Measurements from ENCODE around the gene PPP1R27. TPM values are rescaled to one million over a fixed set of nuclear protein-coding genes. Genes with fewer than 3 reads are reported as not detected.

The PPP1R27 gene
- total RNA-seq, 2 donors from 2014 or later: 1.6 TPM; not detected in 1

DNA sequence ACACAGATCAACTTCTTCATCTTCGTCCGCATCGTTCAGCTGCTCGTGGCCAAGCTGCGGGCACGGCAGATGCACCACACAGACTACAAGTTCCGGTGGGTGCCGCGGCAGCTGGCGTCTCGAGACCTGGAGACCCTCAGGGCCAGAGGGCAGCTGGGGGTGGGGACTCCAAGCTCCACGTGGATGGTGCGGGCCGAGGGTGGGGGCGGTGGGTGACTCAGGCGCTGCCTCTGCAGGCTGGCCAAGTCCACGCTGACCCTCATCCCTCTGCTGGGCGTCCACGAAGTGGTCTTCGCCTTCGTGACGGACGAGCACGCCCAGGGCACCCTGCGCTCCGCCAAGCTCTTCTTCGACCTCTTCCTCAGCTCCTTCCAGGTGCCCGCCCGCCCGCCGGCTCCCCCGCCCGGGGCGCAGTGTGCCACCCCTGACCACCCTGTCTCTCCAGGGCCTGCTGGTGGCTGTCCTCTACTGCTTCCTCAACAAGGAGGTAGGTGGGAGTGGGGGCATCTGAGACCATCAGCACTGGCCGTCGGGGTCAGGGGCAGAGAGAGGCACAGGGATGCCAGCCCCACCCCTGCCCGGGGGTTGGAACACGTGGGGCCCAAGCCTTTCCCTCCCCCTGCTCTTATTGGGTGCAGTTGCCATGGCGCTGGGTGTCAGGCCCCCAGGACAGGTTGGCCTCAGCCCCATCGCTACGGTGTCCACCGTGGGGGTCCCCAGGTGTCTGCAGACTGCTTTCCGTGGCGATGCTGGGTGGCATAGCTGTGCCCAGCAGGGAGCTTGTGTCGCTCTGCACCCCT is 22.1 kb downstream of the PPP1R27 start:
- intact Hi-C loops (cut with DNase I): no loop called here
- H3K4me3 ChIP-seq: no peak overlapping the region

DNA sequence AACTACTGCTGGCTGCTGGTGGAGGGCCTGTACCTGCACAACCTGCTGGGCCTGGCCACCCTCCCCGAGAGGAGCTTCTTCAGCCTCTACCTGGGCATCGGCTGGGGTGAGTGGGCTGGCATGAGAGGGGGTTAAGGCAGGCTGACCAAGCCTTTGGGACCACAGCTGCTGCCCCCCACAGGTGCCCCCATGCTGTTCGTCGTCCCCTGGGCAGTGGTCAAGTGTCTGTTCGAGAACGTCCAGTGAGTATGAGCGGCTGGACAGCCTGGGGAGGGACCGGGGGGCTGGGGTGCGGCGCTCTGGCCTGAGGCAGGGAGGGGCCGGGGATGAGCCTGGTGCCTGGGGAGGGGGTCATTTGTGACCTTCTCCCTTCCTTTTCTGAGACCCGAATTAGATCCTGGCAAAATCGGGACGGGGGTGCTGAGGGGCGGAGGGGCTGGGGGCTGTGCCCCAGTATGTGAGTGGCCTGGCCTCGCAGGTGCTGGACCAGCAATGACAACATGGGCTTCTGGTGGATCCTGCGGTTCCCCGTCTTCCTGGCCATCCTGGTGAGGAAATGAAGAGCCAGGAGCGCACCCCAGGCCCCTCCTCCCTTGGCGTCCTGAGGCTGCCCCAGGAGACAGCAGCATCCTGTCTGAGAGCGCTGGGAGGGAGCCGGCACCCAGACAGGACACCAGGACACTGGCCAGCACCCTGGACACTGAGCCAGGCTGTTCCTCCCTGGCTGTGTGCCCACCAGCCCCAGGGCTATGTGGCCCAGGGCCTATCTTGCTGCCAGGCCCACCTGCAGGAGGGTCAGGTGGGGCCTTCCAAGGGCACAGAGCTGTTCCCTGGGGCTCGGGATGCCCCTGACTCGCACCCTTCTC is 22.9 kb downstream of the PPP1R27 start:
- Histone ChIP-seq H3K4me3 (no peak overlapping the region), H3K27ac (no peak overlapping the region), H3K36me3 (no peaks in the 10 kb centered on the region), H3K4me1 (replicated peaks) (no peaks in the 10 kb centered on the region), H3K27me3 (replicated peaks; ENCODE audit: insufficient read depth) (no peaks in the 10 kb centered on the region), H3K9me3 (no peaks in the 10 kb centered on the region)
- TF ChIP-seq POLR2A (IDR thresholded peaks at IDR 0.05): no peak
- no peak for TF ChIP-seq POLR2AphosphoS5 (IDR thresholded peaks at IDR 0.05)
- TF ChIP-seq, protein P1, sequence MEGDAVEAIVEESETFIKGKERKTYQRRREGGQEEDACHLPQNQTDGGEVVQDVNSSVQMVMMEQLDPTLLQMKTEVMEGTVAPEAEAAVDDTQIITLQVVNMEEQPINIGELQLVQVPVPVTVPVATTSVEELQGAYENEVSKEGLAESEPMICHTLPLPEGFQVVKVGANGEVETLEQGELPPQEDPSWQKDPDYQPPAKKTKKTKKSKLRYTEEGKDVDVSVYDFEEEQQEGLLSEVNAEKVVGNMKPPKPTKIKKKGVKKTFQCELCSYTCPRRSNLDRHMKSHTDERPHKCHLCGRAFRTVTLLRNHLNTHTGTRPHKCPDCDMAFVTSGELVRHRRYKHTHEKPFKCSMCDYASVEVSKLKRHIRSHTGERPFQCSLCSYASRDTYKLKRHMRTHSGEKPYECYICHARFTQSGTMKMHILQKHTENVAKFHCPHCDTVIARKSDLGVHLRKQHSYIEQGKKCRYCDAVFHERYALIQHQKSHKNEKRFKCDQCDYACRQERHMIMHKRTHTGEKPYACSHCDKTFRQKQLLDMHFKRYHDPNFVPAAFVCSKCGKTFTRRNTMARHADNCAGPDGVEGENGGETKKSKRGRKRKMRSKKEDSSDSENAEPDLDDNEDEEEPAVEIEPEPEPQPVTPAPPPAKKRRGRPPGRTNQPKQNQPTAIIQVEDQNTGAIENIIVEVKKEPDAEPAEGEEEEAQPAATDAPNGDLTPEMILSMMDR (IDR thresholded peaks at IDR 0.05): no peak
- no peak for DNase-seq (ENCODE audit: low spot score)
- intact Hi-C loops (cut with DNase I): no loop called here
- WGBS: 80% methylated on average over 22 of the region's 24 CpGs

More for the DNA sequence above, 22.1 kb downstream of the PPP1R27 start:
- H3K27ac ChIP-seq: no peak overlapping the region
- H3K9me3 ChIP-seq: no peaks in the 10 kb centered on the region
- no peaks in the 10 kb centered on the region for H3K27me3 ChIP-seq (replicated peaks; ENCODE audit: insufficient read depth)
- 90% methylated on average over 35 of the region's 45 CpGs for WGBS
- H3K4me1 ChIP-seq (replicated peaks): no peaks in the 10 kb centered on the region
- H3K36me3 ChIP-seq: no peaks in the 10 kb centered on the region
- no peak for DNase-seq (ENCODE audit: low spot score)
- TF ChIP-seq POLR2A (IDR thresholded peaks at IDR 0.05): no peak
- TF ChIP-seq, protein P1 (IDR thresholded peaks at IDR 0.05): no peak
- no peak for TF ChIP-seq POLR2AphosphoS5 (IDR thresholded peaks at IDR 0.05)

DNA sequence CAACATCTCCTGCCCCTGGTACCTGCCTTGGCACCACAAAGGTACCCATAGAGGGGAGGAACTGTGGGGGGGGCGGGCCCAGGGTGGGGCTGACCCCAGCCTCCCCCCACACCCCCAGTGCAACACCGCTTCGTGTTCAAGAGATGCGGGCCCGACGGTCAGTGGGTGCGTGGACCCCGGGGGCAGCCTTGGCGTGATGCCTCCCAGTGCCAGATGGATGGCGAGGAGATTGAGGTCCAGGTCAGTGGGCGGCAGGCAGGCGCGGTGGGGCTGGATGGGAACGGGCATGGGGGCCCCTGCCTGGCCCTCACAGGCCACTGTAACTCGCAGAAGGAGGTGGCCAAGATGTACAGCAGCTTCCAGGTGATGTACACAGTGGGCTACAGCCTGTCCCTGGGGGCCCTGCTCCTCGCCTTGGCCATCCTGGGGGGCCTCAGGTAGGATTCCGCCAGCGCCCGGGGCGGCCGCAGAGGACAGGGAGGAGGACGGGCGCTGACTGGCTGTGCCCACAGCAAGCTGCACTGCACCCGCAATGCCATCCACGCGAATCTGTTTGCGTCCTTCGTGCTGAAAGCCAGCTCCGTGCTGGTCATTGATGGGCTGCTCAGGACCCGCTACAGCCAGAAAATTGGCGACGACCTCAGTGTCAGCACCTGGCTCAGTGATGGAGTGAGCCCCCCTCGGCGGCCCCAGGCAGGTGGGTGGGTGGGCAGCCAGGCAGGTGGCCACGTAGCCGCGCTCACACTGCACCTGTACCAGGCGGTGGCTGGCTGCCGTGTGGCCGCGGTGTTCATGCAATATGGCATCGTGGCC is 23.8 kb downstream of the PPP1R27 start:
- H3K4me1 ChIP-seq (replicated peaks): no peaks in the 10 kb centered on the region
- H3K36me3 ChIP-seq: no peaks in the 10 kb centered on the region
- no peak for DNase-seq (ENCODE audit: low spot score)
- H3K4me3 ChIP-seq: no peak overlapping the region
- 80% methylated on average over 23 of the region's 42 CpGs for WGBS
- no peak overlapping the region for H3K27ac ChIP-seq
- intact Hi-C loops (cut with DNase I): no loop called here
- peaks cover 5% of the 10 kb centered on the region for H3K27me3 ChIP-seq (replicated peaks; ENCODE audit: insufficient read depth)
- TF ChIP-seq, protein P1 (IDR thresholded peaks at IDR 0.05): no peak
- TF ChIP-seq POLR2A (IDR thresholded peaks at IDR 0.05) (no peak), POLR2AphosphoS5 (IDR thresholded peaks at IDR 0.05) (no peak)
- H3K9me3 ChIP-seq: no peaks in the 10 kb centered on the region

DNA sequence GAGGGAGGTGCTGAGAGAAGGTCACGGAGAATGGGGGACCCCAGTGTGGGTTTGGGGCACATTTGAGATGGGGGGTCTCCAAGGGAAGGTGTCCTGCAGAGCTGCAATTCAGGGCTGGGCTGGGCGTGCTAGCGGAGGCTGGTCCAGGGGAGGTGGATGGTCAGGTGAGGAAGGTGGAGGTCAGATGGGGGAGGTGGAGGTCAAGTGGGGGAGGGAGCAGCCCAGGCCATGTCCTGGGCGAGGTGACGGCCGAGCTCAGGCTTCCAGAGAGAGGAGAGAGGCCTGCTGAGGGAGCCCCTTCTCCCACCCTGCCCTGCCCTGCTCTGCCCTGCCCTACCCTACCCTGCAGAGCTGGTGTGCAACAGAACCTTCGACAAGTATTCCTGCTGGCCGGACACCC is 24.4 kb downstream of the PPP1R27 start:
- peaks cover 6% of the 10 kb centered on the region for H3K27me3 ChIP-seq (replicated peaks; ENCODE audit: insufficient read depth)
- H3K36me3 ChIP-seq: no peaks in the 10 kb centered on the region
- no peaks in the 10 kb centered on the region for H3K4me1 ChIP-seq (replicated peaks)
- H3K9me3 ChIP-seq: no peaks in the 10 kb centered on the region
- DNase-seq (ENCODE audit: low spot score): no peak
- H3K4me3 ChIP-seq: no peak overlapping the region
- TF ChIP-seq POLR2AphosphoS5 (IDR thresholded peaks at IDR 0.05): no peak
- intact Hi-C loops (cut with DNase I): no loop called here
- no peak overlapping the region for H3K27ac ChIP-seq
- 81% methylated on average over 8 of the region's 8 CpGs for WGBS

DNA sequence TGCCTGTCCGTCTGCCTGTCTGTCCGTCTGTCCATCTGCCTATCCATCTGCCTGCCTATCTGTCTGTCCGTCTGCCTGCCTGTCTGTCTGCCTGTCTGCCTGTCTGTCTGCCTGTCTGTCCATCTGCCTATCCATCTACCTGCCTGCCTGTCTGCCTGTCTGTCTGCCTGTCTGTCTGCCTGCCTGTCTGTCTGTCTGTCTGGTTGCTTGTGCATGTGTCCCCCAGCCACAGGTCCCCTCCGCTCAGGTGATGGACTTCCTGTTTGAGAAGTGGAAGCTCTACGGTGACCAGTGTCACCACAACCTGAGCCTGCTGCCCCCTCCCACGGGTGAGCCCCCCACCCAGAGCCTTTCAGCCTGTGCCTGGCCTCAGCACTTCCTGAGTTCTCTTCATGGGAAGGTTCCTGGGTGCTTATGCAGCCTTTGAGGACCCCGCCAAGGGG is 25.3 kb downstream of the PPP1R27 start:
- Histone ChIP-seq H3K27ac (no peak overlapping the region), H3K27me3 (replicated peaks; ENCODE audit: insufficient read depth) (peaks cover 15% of the 10 kb centered on the region), H3K4me3 (no peak overlapping the region), H3K4me1 (replicated peaks) (no peaks in the 10 kb centered on the region), H3K9me3 (no peaks in the 10 kb centered on the region), H3K36me3 (no peaks in the 10 kb centered on the region)
- no peak for DNase-seq (ENCODE audit: low spot score)
- 78% methylated on average over 7 of the region's 7 CpGs for WGBS
- TF ChIP-seq POLR2A (IDR thresholded peaks at IDR 0.05) (no peak), POLR2AphosphoS5 (IDR thresholded peaks at IDR 0.05) (no peak)
- TF ChIP-seq, protein P1 (IDR thresholded peaks at IDR 0.05): no peak
- intact Hi-C loops (cut with DNase I): no loop called here
